Cardiac septum (tissue), 1 donor: ENCODE measurements around the gene TPI1. TPM values are rescaled to one million over a fixed set of nuclear protein-coding genes. Genes with fewer than 3 reads are reported as not detected.
"Not testable (repeated sequence)": the region's sequence is repeated elsewhere in the genome, so short reads cannot be mapped to it uniquely, and the experiment has no call there.

ENCODE experiments used
- DNase-seq: peaks from one replicate; pipeline ENCODE4 v3.0.0-alpha.2; 2020; ENCODE audit warnings: low spot score
- intact Hi-C: fragments of 100-400 bp; cut with DNase I; formaldehyde crosslinking; loops from one replicate; pipeline ENCODE4 v1.14.0; 2022
- total RNA-seq: library from RNA; stranded (reverse); fragmentation: NEBNext Ultra II Directional; extraction: Animal tissue kit (Norgen Biotek cat#: 25700); gene quantifications from one replicate; pipeline ENCODE4 v1.2.1, GENCODE V29; 2021
- donor health status: DM: no; HTN: no; CAD: no.

TPI1 gene
- total RNA-seq, 1 donor from 2014 or later = 657 TPM

DNA sequence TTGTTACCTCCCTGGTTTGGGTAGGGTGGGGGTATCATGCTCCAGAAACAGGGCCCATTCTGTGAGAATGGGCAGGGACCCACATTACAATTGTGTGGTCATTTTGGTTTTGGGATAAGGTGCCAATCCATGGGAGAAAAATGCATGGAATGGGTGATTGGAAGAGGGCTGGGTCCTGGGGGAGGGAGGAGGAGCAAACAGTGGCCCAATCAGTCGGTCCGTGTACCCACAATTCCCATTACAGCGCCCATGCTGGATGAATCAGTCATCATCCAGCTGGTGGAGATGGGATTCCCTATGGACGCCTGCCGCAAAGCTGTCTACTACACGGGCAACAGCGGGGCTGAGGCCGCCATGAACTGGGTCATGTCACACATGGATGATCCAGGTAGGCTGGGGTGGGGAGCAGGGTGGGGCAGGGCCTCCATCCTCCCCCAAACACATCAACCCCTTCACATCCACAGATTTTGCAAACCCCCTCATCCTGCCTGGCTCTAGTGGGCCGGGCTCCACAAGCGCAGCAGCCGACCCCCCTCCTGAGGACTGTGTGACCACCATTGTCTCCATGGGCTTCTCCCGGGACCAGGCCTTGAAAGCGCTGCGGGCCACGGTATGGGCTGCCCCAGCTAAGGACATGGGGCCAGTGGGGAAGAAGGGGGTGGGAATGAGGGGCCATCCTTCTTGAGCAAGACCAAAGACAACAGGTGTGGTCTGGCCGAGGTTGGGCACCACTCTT lies 3.6 kb upstream of the TPI1 start:
- intact Hi-C loops = no loop called here
- no peak for DNase-seq

- intact Hi-C loops, DNase-seq: not testable (repeated sequence)
Observed at GRCh38 chr12:6865307-6865706, 2.0 kb upstream of the TPI1 start.

DNA sequence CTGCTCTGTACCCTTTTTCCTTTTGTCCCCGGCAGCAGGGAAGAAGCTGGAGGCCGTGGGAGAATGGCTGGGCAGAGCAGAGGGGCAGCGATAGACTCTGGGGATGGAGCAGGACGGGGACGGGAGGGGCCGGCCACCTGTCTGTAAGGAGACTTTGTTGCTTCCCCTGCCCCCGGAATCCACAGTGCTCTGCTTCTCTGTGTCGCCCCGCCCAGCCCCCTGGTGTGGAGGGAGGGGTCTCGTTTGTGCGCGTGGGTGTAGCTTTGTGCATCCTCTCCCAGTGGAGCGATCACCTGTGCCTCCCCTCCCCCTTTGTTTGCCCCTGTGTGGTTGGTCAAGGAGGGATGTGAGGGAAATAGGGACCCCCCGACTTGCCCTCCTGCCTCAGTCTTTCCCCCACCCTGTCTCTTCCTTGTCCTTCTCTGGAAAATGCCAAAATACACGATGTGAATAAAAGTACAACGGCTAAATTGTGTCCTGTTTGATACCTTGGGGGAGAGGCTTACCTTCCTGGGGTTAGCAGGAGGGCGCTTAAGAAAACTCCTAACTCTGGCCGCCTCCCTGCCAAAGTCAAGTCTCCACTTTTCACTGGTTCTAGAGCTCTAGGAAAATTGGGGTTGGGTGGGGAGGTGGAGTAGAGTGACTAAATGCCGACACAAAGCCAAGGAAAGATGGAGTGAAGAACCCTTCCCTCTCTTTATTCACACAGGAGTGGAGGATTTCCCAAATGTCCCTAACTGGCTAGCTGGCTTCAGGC lies 990 bp upstream of the TPI1 start:
- intact Hi-C loops = no loop called here
- DNase-seq = no peak

DNA sequence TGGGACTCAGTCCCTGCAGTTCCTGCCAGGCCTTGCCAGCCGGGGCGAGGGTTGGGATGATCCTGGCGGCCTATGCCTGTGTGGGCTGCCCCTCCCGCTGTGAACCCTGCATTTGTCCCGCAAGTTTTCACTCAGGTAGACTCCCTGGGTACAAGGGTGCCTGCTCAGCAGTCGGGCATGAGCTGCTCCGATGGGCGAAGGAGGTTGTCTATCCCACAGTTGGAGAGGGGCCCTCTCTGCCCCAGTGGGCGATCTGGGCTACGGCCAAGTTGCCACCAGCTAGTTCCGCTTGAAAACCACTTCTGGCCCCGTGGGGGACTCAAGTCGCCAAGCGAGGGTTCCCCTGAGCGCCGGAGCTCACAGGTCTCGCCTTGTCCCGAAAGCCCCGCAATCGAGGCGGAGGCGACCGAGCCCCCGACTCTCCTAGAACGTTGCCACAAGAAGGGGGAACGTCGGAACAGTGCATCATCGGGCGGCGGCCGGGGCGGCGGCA lies 365 bp upstream of the TPI1 start:
- intact Hi-C loops = no loop called here
- DNase-seq = no peak

- DNase-seq = no peak
- intact Hi-C loops = no loop called here
Observed at GRCh38 chr12:6868211-6869048, 1.1 kb downstream of the TPI1 start.

GRCh38 chr12:6869049-6870021 lies 2.0 kb downstream of the TPI1 start:
- intact Hi-C loops = no loop called here
- DNase-seq = peak; percentile 90

GRCh38 chr12:6870304-6870703 lies 3.0 kb downstream of the TPI1 start:
- DNase-seq, intact Hi-C loops: not testable (repeated sequence)

DNA sequence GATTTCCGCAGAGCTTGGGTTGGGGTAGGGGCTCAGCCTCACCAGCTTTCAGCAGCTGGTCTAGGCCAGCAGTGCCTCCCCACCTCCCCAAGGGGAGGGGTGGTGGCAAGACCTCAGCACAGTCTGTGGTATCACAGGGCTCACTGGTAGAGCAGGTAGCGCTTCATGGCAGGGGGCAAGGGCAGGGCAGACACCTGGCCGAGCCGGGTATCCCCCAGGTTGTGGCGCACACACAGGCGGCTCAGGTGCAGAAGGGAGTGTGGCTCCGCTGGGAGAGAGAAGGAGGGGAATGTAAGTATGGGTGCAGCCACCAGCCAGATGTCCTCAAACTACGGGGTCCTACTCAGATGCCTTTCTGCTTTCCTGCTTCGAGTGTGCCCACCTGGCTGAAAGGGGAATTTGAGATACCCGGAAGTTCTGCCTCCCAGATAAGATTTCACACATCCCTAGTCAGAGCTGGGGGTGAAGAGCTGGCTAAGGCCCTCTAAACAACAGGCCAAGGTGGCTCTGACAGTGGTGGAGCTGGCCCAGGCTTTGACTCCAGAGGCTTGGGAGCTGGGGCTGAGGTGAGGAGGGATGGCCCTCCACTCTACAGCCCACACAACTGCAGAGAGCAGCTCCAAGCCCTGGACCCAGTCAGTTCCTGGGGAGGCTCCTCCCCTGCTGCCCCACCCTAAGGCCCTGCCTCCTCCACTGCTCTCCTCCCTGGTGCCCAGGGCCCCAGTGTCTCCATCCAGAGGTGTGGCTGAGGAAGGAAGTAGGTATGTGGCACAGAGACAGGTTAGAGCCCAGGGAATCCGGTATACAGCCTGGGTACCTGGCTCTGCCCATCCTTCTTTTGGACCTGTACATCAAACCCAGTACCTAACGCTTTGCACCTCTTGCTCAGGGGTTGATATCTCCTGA lies 4.0 kb downstream of the TPI1 start:
- intact Hi-C loops = no loop called here
- DNase-seq = no peak

DNA sequence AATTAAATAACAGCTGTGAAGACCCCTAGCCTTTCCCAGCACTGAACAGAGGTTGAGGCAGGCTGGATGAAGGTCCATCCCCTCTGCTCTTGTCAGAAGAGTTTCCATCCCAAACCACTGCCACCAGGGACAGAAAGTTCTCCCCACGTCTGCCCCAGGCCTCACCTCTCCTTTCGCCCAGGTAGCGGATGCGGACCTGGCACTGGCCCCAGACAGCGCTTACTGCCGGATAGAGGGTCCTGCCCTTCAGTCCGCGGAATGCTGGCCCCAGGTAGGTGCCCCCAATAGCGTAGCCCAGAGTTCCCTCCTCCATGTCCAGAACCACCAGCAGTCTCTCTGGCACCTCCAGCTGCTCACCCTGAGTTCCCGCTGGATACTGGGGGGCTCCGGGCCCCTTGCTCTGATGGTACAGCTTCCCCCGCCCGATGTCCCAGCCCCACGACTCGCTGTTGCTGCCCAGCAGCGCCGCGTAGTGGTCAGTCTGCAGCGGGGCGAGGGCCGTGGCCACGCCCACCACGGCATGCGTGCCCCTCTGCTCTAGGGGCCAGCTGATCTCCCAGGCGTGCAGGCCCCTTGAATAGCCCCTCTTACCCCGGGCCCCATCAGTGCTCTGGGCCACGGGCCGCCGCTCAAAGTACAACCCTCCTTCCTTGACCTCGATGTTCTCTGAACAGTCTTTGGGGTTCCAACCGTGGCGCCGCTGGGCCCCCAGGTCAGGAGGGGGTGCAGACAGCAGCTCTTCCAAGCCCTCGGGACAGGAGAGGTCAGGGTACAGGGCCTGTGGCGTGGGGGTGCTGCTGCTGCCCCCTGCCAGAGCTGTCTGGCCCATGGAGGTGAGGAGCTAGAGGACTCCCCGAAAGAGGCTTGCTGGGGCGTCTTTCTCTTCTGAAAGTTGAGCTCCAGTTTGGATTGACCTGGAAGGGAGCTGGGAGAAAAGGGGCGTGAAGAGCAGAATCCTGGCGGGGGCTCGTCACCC lies 5.0 kb downstream of the TPI1 start:
- intact Hi-C loops = loop anchor here (2.0 kb wide), 1 partner anchor 32 kb away; the partner anchor contains the start of gene LRRC23
- peak; percentile 94 for DNase-seq

DNA sequence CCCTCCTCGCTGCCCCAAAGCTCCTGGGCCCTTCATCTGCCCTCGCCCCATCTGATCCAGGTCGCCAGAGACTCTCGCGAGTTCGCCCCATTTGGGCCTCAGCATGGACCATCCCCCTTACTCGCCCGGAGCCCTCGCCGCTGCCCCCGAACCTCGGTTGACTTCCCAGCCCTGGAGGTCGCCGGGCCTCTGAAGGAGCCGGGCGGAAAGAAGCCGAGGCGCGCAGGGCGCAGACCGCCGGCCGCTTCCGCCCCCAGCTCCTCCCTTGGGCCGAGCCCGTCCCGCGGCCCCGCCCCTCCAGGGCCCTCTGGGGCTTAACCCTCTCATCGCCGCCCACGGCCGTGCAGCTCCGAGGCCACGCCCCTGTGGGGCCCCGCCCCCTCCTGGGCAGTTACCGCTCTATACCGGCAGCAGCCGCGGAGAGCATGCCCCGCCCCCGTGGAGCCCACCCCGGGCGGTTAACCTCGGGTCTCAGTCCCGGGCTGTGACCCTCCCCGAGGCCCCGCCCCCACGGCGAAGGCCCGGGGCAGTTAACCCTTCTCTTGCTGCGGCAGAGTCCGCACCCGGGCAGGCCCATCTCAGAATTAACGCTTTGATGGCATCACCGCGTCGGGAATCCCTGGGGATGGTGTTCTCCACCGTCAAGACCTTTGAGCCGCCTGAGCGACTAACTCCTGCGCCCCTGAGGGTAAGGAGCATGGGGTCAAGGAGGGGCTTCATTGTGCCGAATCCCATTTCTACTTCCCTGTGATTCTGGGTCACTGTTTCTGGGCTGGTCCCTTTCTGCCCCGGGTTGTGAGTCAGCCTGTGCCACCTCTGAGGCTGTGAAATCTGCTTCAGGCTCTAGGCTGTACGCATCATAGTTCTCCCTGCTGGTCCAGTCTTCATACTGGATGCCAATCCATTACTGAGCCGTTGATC lies 6.0 kb downstream of the TPI1 start, which contains the start of gene SPSB2:
Gene SPSB2 (minus strand): TSS at position 210 of the 921 bp plus-strand sequence. CDS start 402 bp downstream, outside the sequence.
- intact Hi-C loops = loop anchor here (2.0 kb wide), 1 partner anchor 31 kb away; the partner anchor contains the start of gene LRRC23
- DNase-seq = peak; percentile 98

- DNase-seq, intact Hi-C loops: not testable (repeated sequence)
Observed at GRCh38 chr12:6874015-6874368, 6.7 kb downstream of the TPI1 start.

- DNase-seq, intact Hi-C loops: not testable (repeated sequence)
Observed at GRCh38 chr12:6879824-6880223, 12.5 kb downstream of the TPI1 start.

- no peak for DNase-seq
- intact Hi-C loops = no loop called here
Observed at GRCh38 chr12:6883252-6883651, 15.9 kb downstream of the TPI1 start.

GRCh38 chr12:6883683-6884082 lies 16.4 kb downstream of the TPI1 start:
- no peak for DNase-seq
- intact Hi-C loops = no loop called here

- DNase-seq = no peak
Observed at GRCh38 chr12:6884539-6884938, 17.2 kb downstream of the TPI1 start.

More at GRCh38 chr12:6884539-6884938, 17.2 kb downstream of the TPI1 start:
- intact Hi-C loops = no loop called here
